ENCODE data around the gene RPS6KA5.

RPS6KA5 gene

DNA sequence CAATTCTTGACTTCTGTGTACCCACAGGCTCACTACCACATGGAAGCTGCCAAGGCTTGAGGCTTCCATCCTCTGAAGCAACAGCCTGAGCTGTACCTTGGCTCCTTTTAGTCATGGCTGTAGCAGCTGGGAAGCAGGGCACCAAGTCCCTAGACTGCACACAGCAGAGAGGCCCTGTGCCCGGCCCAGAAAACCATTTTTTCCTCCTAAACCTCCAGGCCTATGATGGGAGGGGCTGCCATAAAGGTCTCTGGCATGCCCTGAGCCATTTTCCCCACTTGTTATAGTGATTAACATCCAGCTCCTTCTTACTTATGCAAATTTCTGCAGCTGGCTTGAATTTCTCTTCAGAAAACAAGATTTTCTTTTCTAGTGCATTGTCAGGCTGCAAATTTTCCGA lies 121.8 kb downstream of the RPS6KA5 start:
- H3K9me3 ChIP-seq = peaks cover 0 to 15% (median 4%) of the 10 kb centered on the region in 3 donors
- peaks cover 0 to 25% (median 23%) of the 10 kb centered on the region in 3 donors for H3K36me3 ChIP-seq
- no peak overlapping the region for H3K27ac ChIP-seq
- no peak for DNase-seq
- intact Hi-C loops (cut with DNase I; ENCODE audit: low total_unique reads) = no loop called here
- no peak overlapping the region for H3K4me3 ChIP-seq
- no peak for TF ChIP-seq CTCF (IDR thresholded peaks at IDR 0.05)
- no peaks in the 10 kb centered on the region for H3K4me1 ChIP-seq
- H3K27me3 ChIP-seq = no peaks in the 10 kb centered on the region

DNA sequence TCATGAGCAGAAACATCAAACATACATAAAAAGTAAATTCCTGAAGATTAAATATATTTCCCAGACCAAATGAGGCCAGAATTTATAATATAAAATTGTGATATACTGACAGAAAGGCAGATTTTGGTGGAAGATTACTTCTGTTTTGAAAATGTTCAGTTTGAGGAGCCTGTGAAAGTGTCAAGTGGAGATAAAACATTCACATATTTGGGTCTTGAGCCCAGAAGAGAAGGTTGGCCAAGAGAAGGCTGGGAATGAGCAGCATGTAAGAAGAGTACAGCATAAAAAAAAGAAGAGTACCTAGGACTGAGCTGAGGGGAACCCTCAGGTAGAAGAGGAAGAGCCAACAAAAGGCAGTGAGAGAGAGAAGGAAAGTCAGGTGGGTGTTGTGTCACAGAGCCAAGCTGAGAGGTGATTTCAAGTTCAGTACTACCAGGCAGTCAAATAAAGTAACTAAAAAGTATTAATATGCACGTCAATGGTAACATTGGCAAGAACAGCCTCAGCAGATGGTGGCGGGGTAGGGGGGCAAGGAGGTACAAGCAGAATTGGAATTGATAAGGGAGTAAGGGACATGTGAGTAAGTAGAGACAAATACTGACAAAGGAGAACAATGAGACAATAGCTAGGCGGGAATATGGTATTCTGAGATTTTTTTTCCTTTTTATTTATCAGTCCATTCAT lies 123.5 kb downstream of the RPS6KA5 start:
- Histone ChIP-seq H3K27me3 (no peaks in the 10 kb centered on the region), H3K4me3 (no peak overlapping the region), H3K36me3 (peaks cover 0 to 25% (median 23%) of the 10 kb centered on the region in 3 donors), H3K9me3 (peaks cover 0 to 15% (median 4%) of the 10 kb centered on the region in 3 donors), H3K4me1 (no peaks in the 10 kb centered on the region), H3K27ac (no peak overlapping the region)
- TF ChIP-seq CTCF (IDR thresholded peaks at IDR 0.05) = no peak
- intact Hi-C loops (cut with DNase I; ENCODE audit: low total_unique reads) = no loop called here
- no peak for DNase-seq

GRCh38 chr14:90924621-90925340 lies 135.7 kb downstream of the RPS6KA5 start:
- Histone ChIP-seq H3K4me3 (no peak overlapping the region), H3K27me3 (no peaks in the 10 kb centered on the region), H3K9me3 (no peaks in the 10 kb centered on the region), H3K4me1 (no peaks in the 10 kb centered on the region), H3K27ac (no peak overlapping the region), H3K36me3 (no peaks in the 10 kb centered on the region)
- DNase-seq = no peak
- no peak for TF ChIP-seq CTCF (IDR thresholded peaks at IDR 0.05)
- intact Hi-C loops (cut with DNase I; ENCODE audit: low total_unique reads) = no loop called here

DNA sequence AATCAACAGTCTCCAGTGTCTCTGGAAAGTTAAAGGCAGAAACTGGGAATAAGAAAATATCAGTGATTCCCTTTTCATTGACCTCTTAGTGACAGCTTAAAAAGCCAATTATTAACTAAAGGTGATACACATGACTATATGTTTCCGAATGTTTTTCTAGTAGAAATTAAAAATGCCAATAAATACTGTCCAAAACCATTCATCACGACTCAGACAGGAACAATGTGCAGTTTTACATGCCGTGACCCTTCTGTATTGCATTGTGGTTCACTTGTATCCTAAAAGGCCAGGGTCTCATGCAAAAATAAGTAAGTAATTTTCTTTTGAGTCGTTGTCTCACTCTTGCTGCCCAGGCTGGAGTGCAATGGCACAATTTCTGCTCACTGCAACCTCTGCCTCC lies 138.3 kb downstream of the RPS6KA5 start:
- Histone ChIP-seq H3K27me3 (no peaks in the 10 kb centered on the region), H3K9me3 (no peaks in the 10 kb centered on the region), H3K4me1 (no peaks in the 10 kb centered on the region), H3K36me3 (peaks cover 0 to 5% (median 4%) of the 10 kb centered on the region in 3 donors), H3K4me3 (no peak overlapping the region), H3K27ac (no peak overlapping the region)
- no peak for DNase-seq
- intact Hi-C loops (cut with DNase I; ENCODE audit: low total_unique reads) = no loop called here
- no peak for TF ChIP-seq CTCF (IDR thresholded peaks at IDR 0.05)

GRCh38 chr14:90911121-90911520 lies 149.3 kb downstream of the RPS6KA5 start:
- Histone ChIP-seq H3K27ac (no peak overlapping the region), H3K36me3 (no peaks in the 10 kb centered on the region), H3K27me3 (no peaks in the 10 kb centered on the region), H3K9me3 (no peaks in the 10 kb centered on the region), H3K4me1 (no peaks in the 10 kb centered on the region), H3K4me3 (no peak overlapping the region)
- no peak for TF ChIP-seq CTCF (IDR thresholded peaks at IDR 0.05)
- DNase-seq = no peak
- intact Hi-C loops (cut with DNase I; ENCODE audit: low total_unique reads) = loop anchor here (10.0 kb wide), 1 partner anchor 374 kb away; no protein-coding TSS in a partner anchor

All from tibial artery (tissue), 4 donors.